ENCODE results near the gene SRP68.
A peak's percentile ranks its signal among the peaks of the same experiment; 100 is the strongest.

Gene SRP68

GRCh38 chr17:76017481-76018339, 54.6 kb downstream of the SRP68 start:
- H3K9me2 ChIP-seq (replicated peaks; ENCODE audit: low read depth, low read length), result no peaks in the 10 kb centered on the region
- H4K20me1 ChIP-seq (ENCODE audit: insufficient read depth, low read length, poor library complexity, severe bottlenecking), result no peaks in the 10 kb centered on the region
- H3K9ac ChIP-seq (ENCODE audit: low read depth, low read length, poor library complexity, severe bottlenecking), result no peak overlapping the region
- no peaks in the 10 kb centered on the region for H3K79me2 ChIP-seq (ENCODE audit: insufficient read depth, low read length)
- H3F3A ChIP-seq (ENCODE audit: low read depth), result no peaks in the 10 kb centered on the region
- TF ChIP-seq EZH2phosphoT487 (IDR thresholded peaks at IDR 0.05; ENCODE audit: borderline replicate concordance) (no peak), CTCF (conservative IDR thresholded peaks at IDR 0.05; ENCODE audit: low read length) (no peak)
- H3K27me3 ChIP-seq (ENCODE audit: insufficient read depth, low read length, poor library complexity, severe bottlenecking), result no peaks in the 10 kb centered on the region
- H3K4me3 ChIP-seq (ENCODE audit: low read length, poor library complexity, severe bottlenecking), result no peak overlapping the region
- peaks cover 16% of the 10 kb centered on the region for H3K4me1 ChIP-seq (ENCODE audit: insufficient read depth, low read length, poor library complexity, severe bottlenecking)
- no peaks in the 10 kb centered on the region for H3K9me3 ChIP-seq (ENCODE audit: insufficient read depth, low read depth, low read length)
- no peak overlapping the region for H3K4me2 ChIP-seq (ENCODE audit: low read depth, low read length, poor library complexity, severe bottlenecking)
- H2AFZ ChIP-seq (ENCODE audit: low read length), result no peak overlapping the region
- H3K36me3 ChIP-seq (ENCODE audit: insufficient read depth, low read length), result no peaks in the 10 kb centered on the region

- no peak overlapping the region for H3K4me2 ChIP-seq (ENCODE audit: low read depth, low read length, poor library complexity, severe bottlenecking)
- H3K9ac ChIP-seq (ENCODE audit: low read depth, low read length, poor library complexity, severe bottlenecking), result no peak overlapping the region
- no peaks in the 10 kb centered on the region for H3K36me3 ChIP-seq (ENCODE audit: insufficient read depth, low read length)
- H3K4me1 ChIP-seq (ENCODE audit: insufficient read depth, low read length, poor library complexity, severe bottlenecking), result peaks cover 12% of the 10 kb centered on the region
- no peak overlapping the region for H2AFZ ChIP-seq (ENCODE audit: low read length)
- no peaks in the 10 kb centered on the region for H3K79me2 ChIP-seq (ENCODE audit: insufficient read depth, low read length)
- H3F3A ChIP-seq (ENCODE audit: low read depth), result no peaks in the 10 kb centered on the region
- H4K20me1 ChIP-seq (ENCODE audit: insufficient read depth, low read length, poor library complexity, severe bottlenecking), result no peaks in the 10 kb centered on the region
- H3K9me3 ChIP-seq (ENCODE audit: insufficient read depth, low read depth, low read length), result no peaks in the 10 kb centered on the region
- no peak overlapping the region for H3K4me3 ChIP-seq (ENCODE audit: low read length, poor library complexity, severe bottlenecking)
- H3K27me3 ChIP-seq (ENCODE audit: insufficient read depth, low read length, poor library complexity, severe bottlenecking), result no peaks in the 10 kb centered on the region
- no peak for TF ChIP-seq EZH2phosphoT487 (IDR thresholded peaks at IDR 0.05; ENCODE audit: borderline replicate concordance)
- H3K9me2 ChIP-seq (replicated peaks; ENCODE audit: low read depth, low read length), result no peaks in the 10 kb centered on the region
Observed at GRCh38 chr17:76014925-76015261, 57.4 kb downstream of the SRP68 start.

- Histone ChIP-seq H3K36me3 (ENCODE audit: insufficient read depth, low read length) (no peaks in the 10 kb centered on the region), H3K4me2 (ENCODE audit: low read depth, low read length, poor library complexity, severe bottlenecking) (no peak overlapping the region), H3K4me1 (ENCODE audit: insufficient read depth, low read length, poor library complexity, severe bottlenecking) (peaks cover 6% of the 10 kb centered on the region), H2AFZ (ENCODE audit: low read length) (peak overlapping the region; percentile 47; the same call in 1 of the 2 replicates), H3K27me3 (ENCODE audit: insufficient read depth, low read length, poor library complexity, severe bottlenecking) (no peaks in the 10 kb centered on the region), H3F3A (ENCODE audit: low read depth) (no peaks in the 10 kb centered on the region), H3K4me3 (ENCODE audit: low read length, poor library complexity, severe bottlenecking) (no peak overlapping the region), H3K9me2 (replicated peaks; ENCODE audit: low read depth, low read length) (no peaks in the 10 kb centered on the region), H3K9ac (ENCODE audit: low read depth, low read length, poor library complexity, severe bottlenecking) (peak overlapping the region; percentile 45), H3K79me2 (ENCODE audit: insufficient read depth, low read length) (no peaks in the 10 kb centered on the region), H3K9me3 (ENCODE audit: insufficient read depth, low read depth, low read length) (no peaks in the 10 kb centered on the region), H4K20me1 (ENCODE audit: insufficient read depth, low read length, poor library complexity, severe bottlenecking) (no peaks in the 10 kb centered on the region)
- TF ChIP-seq EZH2phosphoT487 (IDR thresholded peaks at IDR 0.05; ENCODE audit: borderline replicate concordance) (no peak), CTCF (conservative IDR thresholded peaks at IDR 0.05; ENCODE audit: low read length) (peak; percentile 84)
Observed at GRCh38 chr17:76014100-76014924, 58.0 kb downstream of the SRP68 start.
